ENCODE measurements around the gene CEP68.

CEP68 gene

GRCh38 chr2:65045651-65046050 lies 10.6 kb upstream of the CEP68 start:
- no peaks in the 10 kb centered on the region for H3K36me3 ChIP-seq (ENCODE audit: control insufficient read depth, insufficient read depth, low read length)
- no peak overlapping the region for H3K4me3 ChIP-seq (ENCODE audit: extremely low read depth, insufficient read depth, low read length, poor library complexity, severe bottlenecking)
- no peaks in the 10 kb centered on the region for H3K4me1 ChIP-seq (ENCODE audit: control insufficient read depth, insufficient read depth, low read length, poor library complexity, severe bottlenecking)
- 51 to 55% methylated on average over 6 to 7 of the region's 10 CpGs for WGBS, 2 experiments (ENCODE audit: insufficient coverage in 2 of 2)
- H3K27ac ChIP-seq (ENCODE audit: low read depth, low read length, severe bottlenecking) = no peak overlapping the region
- H3K9me3 ChIP-seq (ENCODE audit: control insufficient read depth, low read length) = peaks cover 32% of the 10 kb centered on the region

- no peak overlapping the region for H3K27ac ChIP-seq (ENCODE audit: low read depth, low read length, severe bottlenecking)
- peaks cover 32% of the 10 kb centered on the region for H3K9me3 ChIP-seq (ENCODE audit: control insufficient read depth, low read length)
- WGBS, 2 experiments (ENCODE audit: insufficient coverage in 2 of 2) = 87 to 98% methylated on average over 7 to 9 of the region's 11 CpGs
- no peak overlapping the region for H3K4me3 ChIP-seq (ENCODE audit: extremely low read depth, insufficient read depth, low read length, poor library complexity, severe bottlenecking)
- H3K36me3 ChIP-seq (ENCODE audit: control insufficient read depth, insufficient read depth, low read length) = no peaks in the 10 kb centered on the region
- no peaks in the 10 kb centered on the region for H3K4me1 ChIP-seq (ENCODE audit: control insufficient read depth, insufficient read depth, low read length, poor library complexity, severe bottlenecking)
These were observed 9.4 kb upstream of the CEP68 start for GRCh38 chr2:65046633-65047407.

- Histone ChIP-seq H3K27ac (ENCODE audit: low read depth, low read length, severe bottlenecking) (no peak overlapping the region), H3K4me1 (ENCODE audit: control insufficient read depth, insufficient read depth, low read length, poor library complexity, severe bottlenecking) (no peaks in the 10 kb centered on the region), H3K36me3 (ENCODE audit: control insufficient read depth, insufficient read depth, low read length) (no peaks in the 10 kb centered on the region), H3K4me3 (ENCODE audit: extremely low read depth, insufficient read depth, low read length, poor library complexity, severe bottlenecking) (no peak overlapping the region), H3K9me3 (ENCODE audit: control insufficient read depth, low read length) (peaks cover 23% of the 10 kb centered on the region)
- WGBS, 2 experiments (ENCODE audit: insufficient coverage in 2 of 2) = 86 to 100% methylated on average over 1 of the region's 1 CpG
These were observed 7.1 kb upstream of the CEP68 start for GRCh38 chr2:65049010-65049639.

- Histone ChIP-seq H3K27ac (ENCODE audit: low read depth, low read length, severe bottlenecking) (no peak overlapping the region), H3K9me3 (ENCODE audit: control insufficient read depth, low read length) (peaks cover 15% of the 10 kb centered on the region), H3K4me3 (ENCODE audit: extremely low read depth, insufficient read depth, low read length, poor library complexity, severe bottlenecking) (no peak overlapping the region), H3K36me3 (ENCODE audit: control insufficient read depth, insufficient read depth, low read length) (no peaks in the 10 kb centered on the region), H3K4me1 (ENCODE audit: control insufficient read depth, insufficient read depth, low read length, poor library complexity, severe bottlenecking) (no peaks in the 10 kb centered on the region)
- 90 to 100% methylated on average over 1 to 2 of the region's 3 CpGs for WGBS, 2 experiments (ENCODE audit: insufficient coverage in 2 of 2)
These were observed 5.3 kb upstream of the CEP68 start for GRCh38 chr2:65050931-65051330.

GRCh38 chr2:65053199-65053598 lies 3.0 kb upstream of the CEP68 start:
- peaks cover 7% of the 10 kb centered on the region for H3K9me3 ChIP-seq (ENCODE audit: control insufficient read depth, low read length)
- H3K4me3 ChIP-seq (ENCODE audit: extremely low read depth, insufficient read depth, low read length, poor library complexity, severe bottlenecking) = no peak overlapping the region
- no peaks in the 10 kb centered on the region for H3K4me1 ChIP-seq (ENCODE audit: control insufficient read depth, insufficient read depth, low read length, poor library complexity, severe bottlenecking)
- H3K36me3 ChIP-seq (ENCODE audit: control insufficient read depth, insufficient read depth, low read length) = no peaks in the 10 kb centered on the region
- H3K27ac ChIP-seq (ENCODE audit: low read depth, low read length, severe bottlenecking) = no peak overlapping the region
- WGBS, 2 experiments (ENCODE audit: insufficient coverage in 2 of 2) = 80% methylated on average over 1 of the region's 1 CpG; no CpG with 5 or more reads in 1 of the 2 experiments

GRCh38 chr2:65054749-65055421 lies 1.3 kb upstream of the CEP68 start:
- WGBS, 2 experiments (ENCODE audit: insufficient coverage in 2 of 2) = 100% methylated on average over 1 of the region's 4 CpGs; no CpG with 5 or more reads in 1 of the 2 experiments
- Histone ChIP-seq H3K4me3 (ENCODE audit: extremely low read depth, insufficient read depth, low read length, poor library complexity, severe bottlenecking) (no peak overlapping the region), H3K36me3 (ENCODE audit: control insufficient read depth, insufficient read depth, low read length) (no peaks in the 10 kb centered on the region), H3K27ac (ENCODE audit: low read depth, low read length, severe bottlenecking) (no peak overlapping the region), H3K9me3 (ENCODE audit: control insufficient read depth, low read length) (no peaks in the 10 kb centered on the region), H3K4me1 (ENCODE audit: control insufficient read depth, insufficient read depth, low read length, poor library complexity, severe bottlenecking) (no peaks in the 10 kb centered on the region)

- 11 to 12% methylated on average over 35 of the region's 42 CpGs for WGBS, 2 experiments (ENCODE audit: insufficient coverage in 2 of 2)
- Histone ChIP-seq H3K36me3 (ENCODE audit: control insufficient read depth, insufficient read depth, low read length) (no peaks in the 10 kb centered on the region), H3K27ac (ENCODE audit: low read depth, low read length, severe bottlenecking) (no peak overlapping the region), H3K4me1 (ENCODE audit: control insufficient read depth, insufficient read depth, low read length, poor library complexity, severe bottlenecking) (no peaks in the 10 kb centered on the region), H3K4me3 (ENCODE audit: extremely low read depth, insufficient read depth, low read length, poor library complexity, severe bottlenecking) (peak overlapping the region; percentile 66), H3K9me3 (ENCODE audit: control insufficient read depth, low read length) (no peaks in the 10 kb centered on the region)
These were observed 598 bp upstream of the CEP68 start for GRCh38 chr2:65055422-65056214.

GRCh38 chr2:65057054-65057375 lies 799 bp downstream of the CEP68 start:
- 8 to 12% methylated on average over 3 to 5 of the region's 5 CpGs for WGBS, 2 experiments (ENCODE audit: insufficient coverage in 2 of 2)
- peak overlapping the region; percentile 66 for H3K4me3 ChIP-seq (ENCODE audit: extremely low read depth, insufficient read depth, low read length, poor library complexity, severe bottlenecking)
- H3K27ac ChIP-seq (ENCODE audit: low read depth, low read length, severe bottlenecking) = peak overlapping the region; percentile 78
- H3K9me3 ChIP-seq (ENCODE audit: control insufficient read depth, low read length) = no peaks in the 10 kb centered on the region
- no peaks in the 10 kb centered on the region for H3K36me3 ChIP-seq (ENCODE audit: control insufficient read depth, insufficient read depth, low read length)
- H3K4me1 ChIP-seq (ENCODE audit: control insufficient read depth, insufficient read depth, low read length, poor library complexity, severe bottlenecking) = no peaks in the 10 kb centered on the region

- 70 to 85% methylated on average over 5 to 6 of the region's 6 CpGs for WGBS, 2 experiments (ENCODE audit: insufficient coverage in 2 of 2)
- peak overlapping the region; percentile 66 for H3K4me3 ChIP-seq (ENCODE audit: extremely low read depth, insufficient read depth, low read length, poor library complexity, severe bottlenecking)
- no peaks in the 10 kb centered on the region for H3K36me3 ChIP-seq (ENCODE audit: control insufficient read depth, insufficient read depth, low read length)
- H3K4me1 ChIP-seq (ENCODE audit: control insufficient read depth, insufficient read depth, low read length, poor library complexity, severe bottlenecking) = no peaks in the 10 kb centered on the region
- H3K9me3 ChIP-seq (ENCODE audit: control insufficient read depth, low read length) = no peaks in the 10 kb centered on the region
- H3K27ac ChIP-seq (ENCODE audit: low read depth, low read length, severe bottlenecking) = peak overlapping the region; percentile 24
These were observed 1.3 kb downstream of the CEP68 start for GRCh38 chr2:65057391-65058052.

- H3K4me3 ChIP-seq (ENCODE audit: extremely low read depth, insufficient read depth, low read length, poor library complexity, severe bottlenecking) = no peak overlapping the region
- 100% methylated on average over 1 of the region's 1 CpG for WGBS, 2 experiments (ENCODE audit: insufficient coverage in 2 of 2)
- no peak overlapping the region for H3K27ac ChIP-seq (ENCODE audit: low read depth, low read length, severe bottlenecking)
- H3K36me3 ChIP-seq (ENCODE audit: control insufficient read depth, insufficient read depth, low read length) = peaks cover 6% of the 10 kb centered on the region
- H3K9me3 ChIP-seq (ENCODE audit: control insufficient read depth, low read length) = no peaks in the 10 kb centered on the region
- no peaks in the 10 kb centered on the region for H3K4me1 ChIP-seq (ENCODE audit: control insufficient read depth, insufficient read depth, low read length, poor library complexity, severe bottlenecking)
These were observed 2.9 kb downstream of the CEP68 start for GRCh38 chr2:65059071-65059470.

Measured in mesodermal cell (in vitro differentiated cells).